HepG2 (cell line): ENCODE results near the gene TNFRSF25. TPM values are rescaled to one million over a fixed set of nuclear protein-coding genes. Genes with fewer than 3 reads are reported as not detected.
A peak's percentile ranks its signal among the peaks of the same experiment; 100 is the strongest.

ENCODE experiments used
- ATAC-seq: fragments of 200-7000 bp; cut with Tn5 transposase; 3 replicates; pipeline ENCODE4 v1.9.1; 2020; ENCODE audit warnings: mild to moderate bottlenecking, moderate library complexity
- BruUV-seq: library from RNA; stranded (reverse); fragments of 400-500 nt; replicated peaks from 2 replicates; lab custom pipeline; 2021; lab: Mats Ljungman, UMichigan
- CTCF ChIA-PET: fragments of 300-600 bp; formaldehyde crosslinking; extraction: SDS; loops from one replicate; lab custom pipeline; 2021; ENCODE audit warnings: low total read pairs, inconsistent platforms, low intra/inter-chr PET ratio; lab: Yijun Ruan, JAX
- POLR2A ChIA-PET: fragments of 350-600 bp; sonication (Branson Sonifier 250); formaldehyde crosslinking; loops from one replicate; lab custom pipeline; 2020; ENCODE audit warnings: antibody characterized with exemption, inconsistent platforms; lab: Yijun Ruan, JAX
- DNase-seq: peaks from one replicate; pipeline ENCODE4 v3.0.0-alpha.2; 2015; ENCODE audit warnings: low spot score
- FAIRE-seq: peaks from 3 replicates; lab custom pipeline; 2011; peaks lifted over from hg19 to GRCh38; lab: Jason Lieb, UNC
- H2AFZ ChIP-seq: one replicate; pipeline ENCODE4 v1.6.1; 2011; ENCODE audit warnings: low read length, inconsistent platforms
- H3K27ac ChIP-seq: fragments of 300-600 bp; 3 replicates; pipeline ENCODE4 v1.8.0; 2011; ENCODE audit warnings: mixed run types, mild to moderate bottlenecking, mixed read lengths, low read length, inconsistent platforms; ENCODE audit not compliant: insufficient read depth; ENCODE audit errors: extremely low read length
- H3K27me3 ChIP-seq, 2 experiments: fragments of 200-600 bp in 1 of 2; 2 replicates in 1 of 2; 3 replicates in 1 of 2; pipeline versions ENCODE4 v1.6.0 to v1.8.0; 2011; ENCODE audit warnings: low read length in 2 of 2, mild to moderate bottlenecking in 2 of 2, moderate library complexity in 2 of 2, inconsistent platforms in 1 of 2; ENCODE audit not compliant: insufficient read depth in 2 of 2, control insufficient read depth in 1 of 2
- H3K36me3 ChIP-seq, 2 experiments: fragments of 200-600 bp in 1 of 2; replicated peaks in 1 of 2; 2 replicates in 1 of 2; 3 replicates in 1 of 2; pipeline versions ENCODE4 v1.5.1 to v1.8.0; 2011; ENCODE audit warnings: low read length in 2 of 2, inconsistent platforms in 1 of 2; ENCODE audit not compliant: insufficient read depth in 2 of 2, control insufficient read depth in 1 of 2
- H3K4me1 ChIP-seq: 2 replicates; pipeline ENCODE4 v1.5.1; 2012; ENCODE audit warnings: low read length, inconsistent platforms; ENCODE audit not compliant: insufficient read depth
- H3K4me2 ChIP-seq: 2 replicates; pipeline ENCODE4 v1.6.0; 2011; ENCODE audit warnings: low read depth, low read length, inconsistent platforms
- H3K4me3 ChIP-seq, 3 experiments: fragments of 200-600 bp in 1 of 3; sonication (generic), shearing (Covaris generic) in 1 of 3; replicated peaks in 1 of 3; 2 replicates each; pipeline ENCODE4 v1.5.1; 2011 to 2016; ENCODE audit warnings: low read length in 3 of 3, inconsistent platforms in 2 of 3, low read depth in 2 of 3, mild to moderate bottlenecking in 2 of 3, control low read depth in 1 of 3, mixed read lengths in 1 of 3; ENCODE audit not compliant: insufficient read depth in 1 of 3
- H3K79me2 ChIP-seq: one replicate; pipeline ENCODE4 v1.6.1; 2011; ENCODE audit warnings: low read length, inconsistent platforms; ENCODE audit not compliant: insufficient read depth
- H3K9ac ChIP-seq: 2 replicates; pipeline ENCODE4 v1.6.0; 2011; ENCODE audit warnings: mild to moderate bottlenecking, low read depth, low read length, inconsistent platforms; ENCODE audit not compliant: insufficient read depth
- H3K9me3 ChIP-seq: 2 replicates; pipeline ENCODE4 v1.5.1; 2012; ENCODE audit warnings: mild to moderate bottlenecking, low read length
- H4K20me1 ChIP-seq: 2 replicates; pipeline ENCODE4 v1.6.0; 2011; ENCODE audit warnings: inconsistent platforms, mild to moderate bottlenecking, low read length, moderate library complexity; ENCODE audit not compliant: insufficient read depth
- GTF2F1 ChIP-seq: fragments of 150-350 bp; IDR thresholded peaks from 2 replicates; pipeline ENCODE4 v1.6.1; 2014; ENCODE audit warnings: low read length
- KDM2A ChIP-seq: sonication (generic); formaldehyde crosslinking; IDR thresholded peaks from 2 replicates; pipeline ENCODE4 v1.4.0; 2020; ENCODE audit warnings: low read depth, missing genetic modification reagents, borderline replicate concordance
- RBFOX2 ChIP-seq: fragments of 200-400 bp; formaldehyde crosslinking; IDR thresholded peaks from 2 replicates; pipeline ENCODE4 v1.6.1; 2017; ENCODE audit warnings: low read depth, mild to moderate bottlenecking, low read length
- SOX5 ChIP-seq: IDR thresholded peaks from 2 replicates; pipeline ENCODE4 v1.6.1; 2016; ENCODE audit warnings: borderline replicate concordance
- SOX6 ChIP-seq, 2 experiments: fragments of 450-650 bp in 1 of 2; sonication (generic) in 1 of 2; formaldehyde crosslinking in 1 of 2; IDR thresholded peaks; 2 replicates each; pipeline versions ENCODE4 v1.4.0 to v1.6.1; 2017 to 2020; ENCODE audit warnings: antibody characterized with exemption in 1 of 2, mild to moderate bottlenecking in 1 of 2, missing genetic modification reagents in 1 of 2
- YEATS4 ChIP-seq: sonication (generic); formaldehyde crosslinking; IDR thresholded peaks from 2 replicates; pipeline ENCODE4 v1.4.0; 2020; ENCODE audit warnings: missing genetic modification reagents, borderline replicate concordance
- ZNF547 ChIP-seq: sonication (generic); formaldehyde crosslinking; IDR thresholded peaks from 2 replicates; pipeline ENCODE4 v1.5.1; 2020; ENCODE audit warnings: mild to moderate bottlenecking, missing genetic modification reagents
- ZNF891 ChIP-seq: sonication (generic); formaldehyde crosslinking; IDR thresholded peaks from 2 replicates; pipeline ENCODE4 v1.5.0; 2020; ENCODE audit warnings: mild to moderate bottlenecking, missing genetic modification reagents
- WGBS: methylation state at CpG from one replicate; pipeline ENCODE4 v1.1.6; 2017; ENCODE audit warnings: low lambda C conversion rate; 5-methylcytosine and 5-hydroxymethylcytosine counted together
- in situ Hi-C: cut with HindIII; loops from 2 replicates; pipeline ENCODE4 v1.10.0; 2017; ENCODE audit warnings: low pct_unique_long_range_greater_than_20kb; ENCODE audit not compliant: extremely low pct_ligation_motif_present
- intact Hi-C: fragments of 100-400 bp; cut with micrococcal nuclease; formaldehyde crosslinking; loops from one replicate; pipeline ENCODE4 v1.10.0; 2022; ENCODE audit not compliant: unreplicated experiment
- polyA plus RNA-seq, 8 experiments: library from polyadenylated mRNA; depleted of rRNA in 3 of 8; stranded (reverse) in 7 of 8; unstranded in 1 of 8; fragments of >200 nt; fragmentation: Illumina TruSeq in 4 of 8; extraction: Trizol in 4 of 8; gene quantifications; 2 replicates each; pipeline versions ENCODE4 v1.2.1 to v1.2.3, GENCODE V29; 2011 to 2016; ENCODE audit warnings: low read depth in 4 of 8, missing spikeins in 1 of 8, mixed read lengths in 1 of 8; ENCODE audit not compliant: insufficient read depth in 1 of 8
- total RNA-seq, 5 experiments: library from RNA; depleted of rRNA; stranded (reverse); fragments of >200 nt; fragmentation: Illumina TruSeq; extraction: Trizol; gene quantifications; 2 replicates each; pipeline ENCODE4 v1.2.3, GENCODE V29; 2016; ENCODE audit warnings: low read depth in 1 of 5
- TF ChIP-seq, protein P1 (sequence below): sonication (generic); formaldehyde crosslinking; IDR thresholded peaks from 2 replicates; pipeline ENCODE4 v1.4.0; 2020; ENCODE audit warnings: missing genetic modification reagents, mild to moderate bottlenecking, borderline replicate concordance
- TF ChIP-seq, protein P2 (sequence below): sonication (generic); formaldehyde crosslinking; IDR thresholded peaks from 2 replicates; pipeline ENCODE4 v1.5.1; 2020; ENCODE audit warnings: mild to moderate bottlenecking, missing genetic modification reagents, moderate library complexity
- TF ChIP-seq, protein P3 (sequence below): IDR thresholded peaks from 2 replicates; pipeline ENCODE4 v1.6.1; 2016; ENCODE audit warnings: missing compliant biosample characterization, missing genetic modification reagents, borderline replicate concordance
- TF ChIP-seq, protein P4 (sequence below): sonication (generic); formaldehyde crosslinking; IDR thresholded peaks from 2 replicates; pipeline ENCODE4 v1.4.0; 2020; ENCODE audit warnings: mild to moderate bottlenecking, missing genetic modification reagents
- TF ChIP-seq, protein P5 (sequence below): sonication (generic); formaldehyde crosslinking; IDR thresholded peaks from 2 replicates; pipeline ENCODE4 v1.8.0; 2022; ENCODE audit warnings: missing genetic modification reagents, mild to moderate bottlenecking, moderate library complexity, borderline replicate concordance

The TNFRSF25 gene
- total and polyA plus RNA-seq, 2 of the 13 experiments (the other 11 are each of a cell fraction or from before 2014, with no cell fraction given), result 1.4 to 1.5 TPM

DNA sequence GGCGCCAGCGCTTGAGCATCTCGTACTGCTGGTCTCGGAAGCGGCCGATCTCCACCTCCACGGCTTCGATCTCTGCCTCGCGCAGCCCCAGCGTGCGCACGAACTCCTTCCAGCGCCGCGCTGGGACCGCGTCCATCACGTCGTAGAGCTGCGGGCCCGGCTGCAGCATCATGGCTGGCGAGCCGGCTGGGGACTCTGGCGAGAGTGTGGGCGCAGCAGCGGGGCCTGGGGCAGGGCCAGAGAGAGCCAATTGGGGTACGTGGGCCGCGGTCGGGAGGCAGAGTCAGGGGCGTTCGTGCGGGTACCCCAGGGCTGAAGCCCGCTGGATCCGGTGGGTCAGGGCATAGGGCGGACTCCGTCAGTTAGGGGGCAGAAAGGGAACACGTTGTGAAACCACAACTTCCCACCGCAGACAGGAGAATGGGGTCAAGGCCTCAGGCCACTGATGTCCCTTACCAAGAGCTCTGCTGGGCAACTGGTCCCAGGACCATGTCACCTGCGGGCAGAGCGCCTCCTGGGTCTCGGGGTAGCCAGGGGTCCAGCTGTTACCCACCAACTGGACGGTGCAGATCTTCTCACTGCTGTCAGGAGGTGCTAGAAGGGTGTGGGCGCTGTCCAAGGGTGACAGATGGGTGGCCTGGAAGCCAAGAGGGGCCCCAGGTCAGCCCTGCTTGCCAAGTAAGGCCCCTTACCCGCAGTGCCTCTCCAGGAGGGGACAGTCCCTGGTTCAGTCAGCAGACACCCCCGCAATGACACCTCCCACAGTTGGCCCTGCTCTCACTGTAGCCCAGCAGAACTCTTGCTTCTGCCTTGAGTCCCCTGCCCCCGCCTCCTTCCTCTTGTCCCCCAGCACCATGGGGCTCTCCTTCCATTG, 4.2 kb downstream of the TNFRSF25 start:
- Histone ChIP-seq H3K36me3 (peaks cover 4 to 6% of the 10 kb centered on the region in 2 experiments; a peak in 2 of 5 replicates), H4K20me1 (peaks cover 6% of the 10 kb centered on the region; the same call in 1 of the 2 replicates), H2AFZ (no peak overlapping the region), H3K9ac (no peak overlapping the region), H3K4me3 (no peak overlapping the region), H3K4me2 (no peak overlapping the region), H3K27ac (no peak overlapping the region), H3K79me2 (no peaks in the 10 kb centered on the region), H3K27me3 (no peaks in the 10 kb centered on the region), H3K4me1 (peaks cover 21% of the 10 kb centered on the region), H3K9me3 (no peaks in the 10 kb centered on the region)
- ChIA-PET CTCF (no interaction called here), POLR2A (interaction anchor here (1.1 to 2.3 kb wide), 2 partner anchors 10 to 13 kb away, joined by 8 to 10 read pairs; no protein-coding TSS in a partner anchor)
- ATAC-seq (no peak), FAIRE-seq (no peak), DNase-seq (no peak)
- in situ Hi-C loops, result no loop called here
- WGBS, result 98% methylated on average over 40 of the region's 48 CpGs
- intact Hi-C loops, result no loop called here
- TSS peak; percentile 23 for BruUV-seq
- TF ChIP-seq, protein P1, sequence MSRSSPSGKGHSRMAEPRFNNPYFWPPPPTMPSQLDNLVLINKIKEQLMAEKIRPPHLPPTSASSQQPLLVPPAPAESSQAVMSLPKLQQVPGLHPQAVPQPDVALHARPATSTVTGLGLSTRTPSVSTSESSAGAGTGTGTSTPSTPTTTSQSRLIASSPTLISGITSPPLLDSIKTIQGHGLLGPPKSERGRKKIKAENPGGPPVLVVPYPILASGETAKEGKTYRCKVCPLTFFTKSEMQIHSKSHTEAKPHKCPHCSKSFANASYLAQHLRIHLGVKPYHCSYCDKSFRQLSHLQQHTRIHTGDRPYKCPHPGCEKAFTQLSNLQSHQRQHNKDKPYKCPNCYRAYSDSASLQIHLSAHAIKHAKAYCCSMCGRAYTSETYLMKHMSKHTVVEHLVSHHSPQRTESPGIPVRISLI, result no peak
- TF ChIP-seq ZNF891 (CRISPR knock-in tag) (no peak), ZNF547 (CRISPR knock-in tag) (no peak), YEATS4 (no peak), GTF2F1 (no peak), RBFOX2 (peak; percentile 90), KDM2A (CRISPR knock-in tag) (peak; percentile 9; the same call in 1 of the 2 replicates), SOX5 (CRISPR knock-in tag) (no peak), SOX6 (IDR thresholded peaks at IDR 0.05) (no peak), SOX6 (CRISPR knock-in tag; IDR thresholded peaks at IDR 0.05) (no peak)
- TF ChIP-seq, protein P2, sequence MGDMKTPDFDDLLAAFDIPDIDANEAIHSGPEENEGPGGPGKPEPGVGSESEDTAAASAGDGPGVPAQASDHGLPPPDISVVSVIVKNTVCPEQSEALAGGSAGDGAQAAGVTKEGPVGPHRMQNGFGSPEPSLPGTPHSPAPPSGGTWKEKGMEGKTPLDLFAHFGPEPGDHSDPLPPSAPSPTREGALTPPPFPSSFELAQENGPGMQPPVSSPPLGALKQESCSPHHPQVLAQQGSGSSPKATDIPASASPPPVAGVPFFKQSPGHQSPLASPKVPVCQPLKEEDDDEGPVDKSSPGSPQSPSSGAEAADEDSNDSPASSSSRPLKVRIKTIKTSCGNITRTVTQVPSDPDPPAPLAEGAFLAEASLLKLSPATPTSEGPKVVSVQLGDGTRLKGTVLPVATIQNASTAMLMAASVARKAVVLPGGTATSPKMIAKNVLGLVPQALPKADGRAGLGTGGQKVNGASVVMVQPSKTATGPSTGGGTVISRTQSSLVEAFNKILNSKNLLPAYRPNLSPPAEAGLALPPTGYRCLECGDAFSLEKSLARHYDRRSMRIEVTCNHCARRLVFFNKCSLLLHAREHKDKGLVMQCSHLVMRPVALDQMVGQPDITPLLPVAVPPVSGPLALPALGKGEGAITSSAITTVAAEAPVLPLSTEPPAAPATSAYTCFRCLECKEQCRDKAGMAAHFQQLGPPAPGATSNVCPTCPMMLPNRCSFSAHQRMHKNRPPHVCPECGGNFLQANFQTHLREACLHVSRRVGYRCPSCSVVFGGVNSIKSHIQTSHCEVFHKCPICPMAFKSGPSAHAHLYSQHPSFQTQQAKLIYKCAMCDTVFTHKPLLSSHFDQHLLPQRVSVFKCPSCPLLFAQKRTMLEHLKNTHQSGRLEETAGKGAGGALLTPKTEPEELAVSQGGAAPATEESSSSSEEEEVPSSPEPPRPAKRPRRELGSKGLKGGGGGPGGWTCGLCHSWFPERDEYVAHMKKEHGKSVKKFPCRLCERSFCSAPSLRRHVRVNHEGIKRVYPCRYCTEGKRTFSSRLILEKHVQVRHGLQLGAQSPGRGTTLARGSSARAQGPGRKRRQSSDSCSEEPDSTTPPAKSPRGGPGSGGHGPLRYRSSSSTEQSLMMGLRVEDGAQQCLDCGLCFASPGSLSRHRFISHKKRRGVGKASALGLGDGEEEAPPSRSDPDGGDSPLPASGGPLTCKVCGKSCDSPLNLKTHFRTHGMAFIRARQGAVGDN (CRISPR knock-in tag), result peak; percentile 2
- TF ChIP-seq, protein P3, sequence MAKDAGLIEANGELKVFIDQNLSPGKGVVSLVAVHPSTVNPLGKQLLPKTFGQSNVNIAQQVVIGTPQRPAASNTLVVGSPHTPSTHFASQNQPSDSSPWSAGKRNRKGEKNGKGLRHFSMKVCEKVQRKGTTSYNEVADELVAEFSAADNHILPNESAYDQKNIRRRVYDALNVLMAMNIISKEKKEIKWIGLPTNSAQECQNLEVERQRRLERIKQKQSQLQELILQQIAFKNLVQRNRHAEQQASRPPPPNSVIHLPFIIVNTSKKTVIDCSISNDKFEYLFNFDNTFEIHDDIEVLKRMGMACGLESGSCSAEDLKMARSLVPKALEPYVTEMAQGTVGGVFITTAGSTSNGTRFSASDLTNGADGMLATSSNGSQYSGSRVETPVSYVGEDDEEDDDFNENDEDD (CRISPR knock-in tag), result no peak
- TF ChIP-seq, protein P4, sequence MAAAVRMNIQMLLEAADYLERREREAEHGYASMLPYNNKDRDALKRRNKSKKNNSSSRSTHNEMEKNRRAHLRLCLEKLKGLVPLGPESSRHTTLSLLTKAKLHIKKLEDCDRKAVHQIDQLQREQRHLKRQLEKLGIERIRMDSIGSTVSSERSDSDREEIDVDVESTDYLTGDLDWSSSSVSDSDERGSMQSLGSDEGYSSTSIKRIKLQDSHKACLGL (CRISPR knock-in tag), result peak; percentile 42; the same call in 1 of the 2 replicates
- TF ChIP-seq, protein P5, sequence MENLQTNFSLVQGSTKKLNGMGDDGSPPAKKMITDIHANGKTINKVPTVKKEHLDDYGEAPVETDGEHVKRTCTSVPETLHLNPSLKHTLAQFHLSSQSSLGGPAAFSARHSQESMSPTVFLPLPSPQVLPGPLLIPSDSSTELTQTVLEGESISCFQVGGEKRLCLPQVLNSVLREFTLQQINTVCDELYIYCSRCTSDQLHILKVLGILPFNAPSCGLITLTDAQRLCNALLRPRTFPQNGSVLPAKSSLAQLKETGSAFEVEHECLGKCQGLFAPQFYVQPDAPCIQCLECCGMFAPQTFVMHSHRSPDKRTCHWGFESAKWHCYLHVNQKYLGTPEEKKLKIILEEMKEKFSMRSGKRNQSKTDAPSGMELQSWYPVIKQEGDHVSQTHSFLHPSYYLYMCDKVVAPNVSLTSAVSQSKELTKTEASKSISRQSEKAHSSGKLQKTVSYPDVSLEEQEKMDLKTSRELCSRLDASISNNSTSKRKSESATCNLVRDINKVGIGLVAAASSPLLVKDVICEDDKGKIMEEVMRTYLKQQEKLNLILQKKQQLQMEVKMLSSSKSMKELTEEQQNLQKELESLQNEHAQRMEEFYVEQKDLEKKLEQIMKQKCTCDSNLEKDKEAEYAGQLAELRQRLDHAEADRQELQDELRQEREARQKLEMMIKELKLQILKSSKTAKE (CRISPR knock-in tag), result no peak
